ENCODE measurements around the gene PSMF1. TPM values are rescaled to one million over a fixed set of nuclear protein-coding genes. Genes with fewer than 3 reads are reported as not detected.

PSMF1 gene
- total and polyA plus RNA-seq, 9 of the 15 experiments (the other 6 are each of a cell fraction or from before 2014, with no cell fraction given) = 8.5 to 192 (median 33.2) TPM

GRCh38 chr20:1122388-1123315, 4.2 kb downstream of the PSMF1 start (continued):
- TF ChIP-seq ZNF511 (CRISPR knock-in tag; IDR thresholded peaks at IDR 0.05) (no peak), CTCFL (IDR thresholded peaks at IDR 0.05; ENCODE audit: borderline replicate concordance, insufficient read depth, low read depth, low read length, poor library complexity, severe bottlenecking) (no peak), NFE2 (IDR thresholded peaks at IDR 0.05; ENCODE audit: low read depth) (no peak), THRB (CRISPR knock-in tag; conservative IDR thresholded peaks at IDR 0.05) (no peak), ATF3 (IDR thresholded peaks at IDR 0.05) (no peak), ATF3 (CRISPR knock-in tag; conservative IDR thresholded peaks at IDR 0.05) (no peak), TCF7 (IDR thresholded peaks at IDR 0.05; ENCODE audit: borderline replicate concordance) (no peak), ZNF644 (tag; IDR thresholded peaks at IDR 0.05; ENCODE audit: low read depth) (no peak), DMBX1 (CRISPR knock-in tag; IDR thresholded peaks at IDR 0.05; ENCODE audit: borderline replicate concordance) (no peak), FOS (IDR thresholded peaks at IDR 0.05; ENCODE audit: extremely low read depth, insufficient read length) (no peak), ZNF507 (tag; conservative IDR thresholded peaks at IDR 0.05) (no peak), GTF3C2 (IDR thresholded peaks at IDR 0.05; ENCODE audit: borderline replicate concordance, extremely low read depth, insufficient read length) (no peak), YY1 (IDR thresholded peaks at IDR 0.05; ENCODE audit: borderline replicate concordance in 1 of 3, control insufficient read depth in 1 of 3, extremely low read depth in 1 of 3, insufficient read depth in 3 of 3, insufficient read length in 1 of 3, insufficient replicate concordance in 2 of 3, low read depth in 1 of 3, low read length in 2 of 3) (no peak), ZNF3 (CRISPR knock-in tag; IDR thresholded peaks at IDR 0.05) (no peak), MAZ (CRISPR knock-in tag; conservative IDR thresholded peaks at IDR 0.05 in 1 of 2, IDR thresholded peaks at IDR 0.05 in 1 of 2) (0 out of 4 replicates have a peak, but pooled peaks of 1 of the 2 experiments have one; percentile 28)
